Keratinocyte (primary cell): ENCODE data around the gene RIPK3. TPM values are rescaled to one million over a fixed set of nuclear protein-coding genes. Genes with fewer than 3 reads are reported as not detected.

Experiments
- DNase-seq: peaks from one replicate; pipeline ENCODE4 v3.0.0-alpha.2; 2011; ENCODE audit warnings: low read depth, missing footprints, low spot score
- FAIRE-seq: peaks from 2 replicates; lab custom pipeline; 2011; peaks lifted over from hg19 to GRCh38; lab: Jason Lieb, UNC
- H2AFZ ChIP-seq: 2 replicates; pipeline ENCODE4 v1.6.0; 2012; ENCODE audit warnings: low read length, control low read depth, inconsistent platforms; ENCODE audit not compliant: control insufficient read depth
- H3K27ac ChIP-seq: 2 replicates; pipeline ENCODE4 v1.5.1; 2011; ENCODE audit warnings: low read length; ENCODE audit not compliant: control insufficient read depth, insufficient read depth
- H3K27me3 ChIP-seq: 3 replicates; pipeline ENCODE4 v1.6.0; 2011; ENCODE audit warnings: low read length; ENCODE audit not compliant: control insufficient read depth, insufficient read depth; ENCODE audit errors: extremely low read depth
- H3K36me3 ChIP-seq, 2 experiments: 2 replicates in 1 of 2; 3 replicates in 1 of 2; pipeline ENCODE4 v1.5.1; 2011; ENCODE audit warnings: low read length in 2 of 2, mild to moderate bottlenecking in 1 of 2; ENCODE audit not compliant: control insufficient read depth in 2 of 2, insufficient read depth in 2 of 2; ENCODE audit errors: extremely low read depth in 1 of 2
- H3K4me1 ChIP-seq: 3 replicates; pipeline ENCODE4 v1.5.1; 2011; ENCODE audit warnings: low read length; ENCODE audit not compliant: control insufficient read depth, insufficient read depth; ENCODE audit errors: extremely low read depth
- H3K4me2 ChIP-seq: 3 replicates; pipeline ENCODE4 v1.6.0; 2011; ENCODE audit warnings: low read depth, low read length; ENCODE audit not compliant: control insufficient read depth, insufficient read depth; ENCODE audit errors: extremely low read depth
- H3K4me3 ChIP-seq, 3 experiments: fragments of 200-600 bp in 1 of 3; sonication (generic) in 1 of 3; 2 replicates in 2 of 3; 3 replicates in 1 of 3; pipeline ENCODE4 v1.5.1; 2011 to 2016; ENCODE audit warnings: low read length in 3 of 3, mild to moderate bottlenecking in 3 of 3, control low read depth in 2 of 3, inconsistent platforms in 1 of 3, low read depth in 1 of 3, mixed read lengths in 1 of 3, mixed run types in 1 of 3, moderate library complexity in 1 of 3; ENCODE audit not compliant: control insufficient read depth in 2 of 3, insufficient read depth in 2 of 3; ENCODE audit errors: extremely low read depth in 1 of 3
- H3K79me2 ChIP-seq: 2 replicates; pipeline ENCODE4 v1.6.0; 2012; ENCODE audit warnings: low read length; ENCODE audit not compliant: control insufficient read depth, insufficient read depth
- H3K9ac ChIP-seq: 3 replicates; pipeline ENCODE4 v1.6.0; 2011; ENCODE audit warnings: low read length; ENCODE audit not compliant: control insufficient read depth, insufficient read depth; ENCODE audit errors: extremely low read depth
- H3K9me1 ChIP-seq: 3 replicates; pipeline ENCODE4 v1.6.0; 2011; ENCODE audit warnings: low read length; ENCODE audit not compliant: control insufficient read depth, insufficient read depth; ENCODE audit errors: extremely low read depth
- H3K9me3 ChIP-seq: 2 replicates; pipeline ENCODE4 v1.5.1; 2012; ENCODE audit warnings: low read depth, low read length; ENCODE audit not compliant: control insufficient read depth
- H4K20me1 ChIP-seq: 3 replicates; pipeline ENCODE4 v1.6.0; 2011; ENCODE audit warnings: low read length; ENCODE audit not compliant: control insufficient read depth, insufficient read depth; ENCODE audit errors: extremely low read depth
- CTCF ChIP-seq, 3 experiments: IDR thresholded peaks in 1 of 3; conservative IDR thresholded peaks in 1 of 3; optimal IDR thresholded peaks in 1 of 3; 2 replicates in 2 of 3; 3 replicates in 1 of 3; pipeline versions ENCODE3 to v1.5.1; 2011; ENCODE audit warnings: low read length in 3 of 3, mild to moderate bottlenecking in 3 of 3, moderate library complexity in 2 of 3, control low read depth in 1 of 3, inconsistent platforms in 1 of 3; ENCODE audit not compliant: insufficient read depth in 2 of 3; ENCODE audit errors: extremely low read depth in 1 of 3
- EZH2 ChIP-seq: IDR thresholded peaks from one replicate; pipeline ENCODE4 v1.6.1; 2012; ENCODE audit warnings: inconsistent platforms, mild to moderate bottlenecking, low read length, moderate library complexity
- dilution Hi-C: fragments of 300-500 bp; cut with MboI; formaldehyde crosslinking; loops from one replicate; pipeline ENCODE4 v1.7.0; 2020; ENCODE audit warnings: low sequenced_read_pairs; ENCODE audit not compliant: extremely low pct_ligation_motif_present
- polyA plus RNA-seq, 5 experiments: library from polyadenylated mRNA; depleted of rRNA in 3 of 5; stranded (reverse) in 3 of 5; stranded (forward) in 1 of 5; unstranded in 1 of 5; fragments of >200 nt; gene quantifications; 1 replicate in 1 of 5; 2 replicates in 3 of 5; 3 replicates in 1 of 5; pipeline versions ENCODE4 v1.2.1 to v1.2.3, GENCODE V29; 2011 to 2012; ENCODE audit warnings: missing spikeins in 2 of 5, low read depth in 1 of 5, low replicate concordance in 1 of 5

RIPK3 gene
- polyA plus RNA-seq, 1 donor (not counting 4 experiments of a cell fraction or from before 2014, with no cell fraction given): 8.0 TPM

- H3K36me3 ChIP-seq: peaks cover 38 to 49% of the 10 kb centered on the region in 2 experiments
Measured at GRCh38 chr14:24300326-24300980, 39.3 kb downstream of the RIPK3 start.

GRCh38 chr14:24299255-24300191 lies 40.3 kb downstream of the RIPK3 start, which contains the start of the genes DHRS1 and NOP9:
TSS of gene DHRS1 (minus strand) at chr14:24299780. CDS start at chr14:24299106, 674 bp downstream.
TSS of gene NOP9 (plus strand) at chr14:24299850. CDS start at chr14:24299955, 105 bp downstream.
- Histone ChIP-seq H3K9me3 (no peaks in the 10 kb centered on the region), H3K27ac (peak within 1 kb of the TSS; percentile 93), H3K4me3 (peak within 1 kb of the TSS; percentile 58 to 94 (median 80)), H3K79me2 (peaks cover 32% of the 10 kb centered on the region), H3K4me1 (peaks cover 37% of the 10 kb centered on the region), H3K4me2 (peak within 1 kb of the TSS; percentile 91), H4K20me1 (no peaks in the 10 kb centered on the region), H2AFZ (peak within 1 kb of the TSS; percentile 84), H3K36me3 (peaks cover 33 to 46% of the 10 kb centered on the region in 2 experiments), H3K9me1 (no peaks in the 10 kb centered on the region), H3K27me3 (no peaks in the 10 kb centered on the region), H3K9ac (peak within 1 kb of the TSS; percentile 95)
- no peak for DNase-seq
- no peak for FAIRE-seq
- dilution Hi-C loops: no loop called here
- TF ChIP-seq EZH2: no peak
- no peak for TF ChIP-seq CTCF (optimal IDR thresholded peaks at IDR 0.05 in 1 of 3, IDR thresholded peaks at IDR 0.05 in 1 of 3, conservative IDR thresholded peaks at IDR 0.05 in 1 of 3; ENCODE audit: extremely low read depth in 1 of 3, insufficient read depth in 2 of 3, low read length in 3 of 3)

More at GRCh38 chr14:24300326-24300980, 39.3 kb downstream of the RIPK3 start:
- Histone ChIP-seq H3K4me1 (peaks cover 37% of the 10 kb centered on the region), H3K27me3 (no peaks in the 10 kb centered on the region), H4K20me1 (no peaks in the 10 kb centered on the region), H3K79me2 (peaks cover 32% of the 10 kb centered on the region), H2AFZ (no peak overlapping the region), H3K9me1 (no peaks in the 10 kb centered on the region), H3K9me3 (no peaks in the 10 kb centered on the region), H3K27ac (peak overlapping the region; percentile 93), H3K4me2 (peak overlapping the region; percentile 86), H3K9ac (peak overlapping the region; percentile 95), H3K4me3 (peak overlapping the region; percentile 58 to 94 (median 80))
- FAIRE-seq: no peak
- dilution Hi-C loops: no loop called here
- DNase-seq: no peak
- TF ChIP-seq CTCF (optimal IDR thresholded peaks at IDR 0.05 in 1 of 3, IDR thresholded peaks at IDR 0.05 in 1 of 3, conservative IDR thresholded peaks at IDR 0.05 in 1 of 3; ENCODE audit: extremely low read depth in 1 of 3, insufficient read depth in 2 of 3, low read length in 3 of 3) (no peak), EZH2 (no peak)
